ENCODE results near the gene NPIPA7. TPM values are rescaled to one million over a fixed set of nuclear protein-coding genes. Genes with fewer than 3 reads are reported as not detected.
"Not testable (repeated sequence)": the region's sequence is repeated elsewhere in the genome, so short reads cannot be mapped to it uniquely, and the experiment has no call there.

Gene NPIPA7
- polyA plus RNA-seq, 1 donor from 2014 or later = 13.9 TPM

- not testable (repeated sequence) for H3K9ac ChIP-seq (ENCODE audit: low read length); H3K9me2 ChIP-seq (ENCODE audit: insufficient read depth, low read length); H3K27me3 ChIP-seq (ENCODE audit: insufficient read depth, low read depth, low read length); H4K20me1 ChIP-seq (ENCODE audit: insufficient read depth); H3K79me2 ChIP-seq (replicated peaks; ENCODE audit: insufficient read depth, low read length); H2AFZ ChIP-seq (ENCODE audit: low read depth, low read length); H3F3A ChIP-seq (ENCODE audit: insufficient read depth, low read length, poor library complexity, severe bottlenecking); H3K4me2 ChIP-seq (ENCODE audit: low read length); H3K4me3 ChIP-seq (ENCODE audit: low read length); H3K9me3 ChIP-seq (ENCODE audit: low read length); H3K36me3 ChIP-seq (ENCODE audit: insufficient read depth, low read length); H3K27ac ChIP-seq (ENCODE audit: low read length)
Measured at GRCh38 chr16:16431135-16431534, 52.2 kb downstream of the NPIPA7 start.

DNA sequence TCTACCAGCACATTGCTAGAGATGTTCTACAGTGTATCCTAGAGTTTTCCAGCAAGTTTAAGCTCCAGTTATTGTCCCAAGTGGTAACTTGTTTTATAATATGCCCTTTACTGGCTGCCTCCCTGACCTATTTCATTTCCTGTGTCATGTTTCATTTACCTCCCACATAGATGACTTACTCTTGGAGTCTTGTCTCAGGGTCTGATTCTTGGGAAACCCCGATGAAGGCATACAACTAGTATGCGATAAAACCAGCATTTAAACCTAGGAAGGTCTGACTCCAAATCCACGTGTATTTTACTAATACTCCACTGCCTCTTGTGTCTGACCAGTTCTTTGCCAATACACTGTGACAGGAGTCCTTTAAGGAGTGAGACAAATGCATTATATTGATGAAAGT, 55.8 kb downstream of the NPIPA7 start:
- H3K4me3 ChIP-seq (ENCODE audit: low read length); H3K9me3 ChIP-seq (ENCODE audit: low read length): not testable (repeated sequence)

GRCh38 chr16:16441401-16441800, 62.5 kb downstream of the NPIPA7 start:
- H3K36me3 ChIP-seq (ENCODE audit: insufficient read depth, low read length); H3K4me2 ChIP-seq (ENCODE audit: low read length); H4K20me1 ChIP-seq (ENCODE audit: insufficient read depth); H3K4me3 ChIP-seq (ENCODE audit: low read length); H3K79me2 ChIP-seq (replicated peaks; ENCODE audit: insufficient read depth, low read length); H3K9me3 ChIP-seq (ENCODE audit: low read length); H3K9me2 ChIP-seq (ENCODE audit: insufficient read depth, low read length); H3F3A ChIP-seq (ENCODE audit: insufficient read depth, low read length, poor library complexity, severe bottlenecking); H3K27me3 ChIP-seq (ENCODE audit: insufficient read depth, low read depth, low read length); H3K27ac ChIP-seq (ENCODE audit: low read length); H2AFZ ChIP-seq (ENCODE audit: low read depth, low read length); H3K9ac ChIP-seq (ENCODE audit: low read length): not testable (repeated sequence)

More for the DNA sequence above, 55.8 kb downstream of the NPIPA7 start:
- not testable (repeated sequence) for H3F3A ChIP-seq (ENCODE audit: insufficient read depth, low read length, poor library complexity, severe bottlenecking); H3K9me2 ChIP-seq (ENCODE audit: insufficient read depth, low read length); H3K27me3 ChIP-seq (ENCODE audit: insufficient read depth, low read depth, low read length); H3K4me2 ChIP-seq (ENCODE audit: low read length); H3K79me2 ChIP-seq (replicated peaks; ENCODE audit: insufficient read depth, low read length); H4K20me1 ChIP-seq (ENCODE audit: insufficient read depth); H2AFZ ChIP-seq (ENCODE audit: low read depth, low read length); H3K36me3 ChIP-seq (ENCODE audit: insufficient read depth, low read length); H3K27ac ChIP-seq (ENCODE audit: low read length); H3K9ac ChIP-seq (ENCODE audit: low read length)

Small RNAs within 50 kb of the gene (small RNA-seq; reads per million reads assigned to genes)
- gene AC138969.3 (0 reads per million in 3 experiments), gene MIR6511A3 (0 reads per million in 3 experiments), gene MIR6770-2 (0 reads per million in 3 experiments)

Other genes starting within 250 kb of the NPIPA7 start
- not detected in 2 replicates for gene ABCC6, start 155.6 kb upstream of the NPIPA7 start, polyA plus RNA-seq
- 49.3 and 53.6 TPM in 2 replicates for gene NOMO3, start 146.6 kb upstream of the NPIPA7 start, polyA plus RNA-seq